H9 (cell line): ENCODE measurements around the gene EIF3M. TPM values are rescaled to one million over a fixed set of nuclear protein-coding genes. Genes with fewer than 3 reads are reported as not detected.

Experiments
- DNase-seq: peaks from one replicate; pipeline ENCODE4 v3.0.0-alpha.2; 2017
- H2AFZ ChIP-seq: one replicate; pipeline ENCODE4 v1.6.1; 2013; ENCODE audit warnings: mild to moderate bottlenecking, low read length, control low read depth, moderate library complexity
- H2AK5ac ChIP-seq: 2 replicates; pipeline ENCODE4 v1.6.1; 2013; ENCODE audit warnings: low read length, control low read depth, mixed read lengths; ENCODE audit not compliant: insufficient read length
- H2BK120ac ChIP-seq: one replicate; pipeline ENCODE4 v1.6.1; 2013; ENCODE audit warnings: low read depth, mild to moderate bottlenecking, low read length, control low read depth, inconsistent platforms; ENCODE audit not compliant: poor library complexity, severe bottlenecking
- H2BK12ac ChIP-seq: 2 replicates; pipeline ENCODE4 v1.6.1; 2013; ENCODE audit warnings: low read length, control low read depth, mixed read lengths, low read depth; ENCODE audit not compliant: insufficient read length
- H2BK15ac ChIP-seq: 2 replicates; pipeline ENCODE4 v1.6.1; 2013; ENCODE audit warnings: low read depth, low read length, control low read depth
- H2BK20ac ChIP-seq: one replicate; pipeline ENCODE4 v1.6.1; 2013; ENCODE audit warnings: low read depth, mild to moderate bottlenecking, low read length, control low read depth, inconsistent platforms; ENCODE audit not compliant: poor library complexity, severe bottlenecking
- H2BK5ac ChIP-seq: 2 replicates; pipeline ENCODE4 v1.6.1; 2013; ENCODE audit warnings: low read length, control low read depth, mixed read lengths; ENCODE audit not compliant: insufficient read length
- H3K14ac ChIP-seq: 2 replicates; pipeline ENCODE4 v1.6.1; 2013; ENCODE audit warnings: low read length, control low read depth; ENCODE audit not compliant: insufficient read depth
- H3K18ac ChIP-seq: 2 replicates; pipeline ENCODE4 v1.6.1; 2013; ENCODE audit warnings: low read depth, mild to moderate bottlenecking, mixed read lengths, low read length, control low read depth; ENCODE audit not compliant: insufficient read length
- H3K23ac ChIP-seq: 2 replicates; pipeline ENCODE4 v1.6.1; 2013; ENCODE audit warnings: low read length, control low read depth, mixed read lengths, low read depth; ENCODE audit not compliant: insufficient read length
- H3K23me2 ChIP-seq: 2 replicates; pipeline ENCODE4 v1.6.1; 2013; ENCODE audit warnings: low read depth, mild to moderate bottlenecking, mixed read lengths, low read length, control low read depth; ENCODE audit not compliant: insufficient read length, poor library complexity, severe bottlenecking
- H3K27ac ChIP-seq: 2 replicates; pipeline ENCODE4 v1.5.1; 2013; ENCODE audit warnings: low read length, control low read depth, mixed read lengths, low read depth; ENCODE audit not compliant: insufficient read length
- H3K27me3 ChIP-seq: 2 replicates; pipeline ENCODE4 v1.6.1; 2013; ENCODE audit warnings: low read length, control low read depth, inconsistent platforms; ENCODE audit not compliant: insufficient read depth
- H3K4ac ChIP-seq: 2 replicates; pipeline ENCODE4 v1.6.1; 2013; ENCODE audit warnings: low read depth, mild to moderate bottlenecking, control low read depth, inconsistent platforms, low read length, moderate library complexity
- H3K4me1 ChIP-seq: 2 replicates; pipeline ENCODE4 v1.6.1; 2013; ENCODE audit warnings: low read length, control low read depth, inconsistent platforms; ENCODE audit not compliant: insufficient read depth
- H3K4me2 ChIP-seq: 2 replicates; pipeline ENCODE4 v1.6.1; 2013; ENCODE audit warnings: low read length, control low read depth, mixed read lengths; ENCODE audit not compliant: insufficient read length, insufficient read depth
- H3K56ac ChIP-seq: 2 replicates; pipeline ENCODE4 v1.6.1; 2013; ENCODE audit warnings: low read depth, mild to moderate bottlenecking, mixed read lengths, low read length, control low read depth; ENCODE audit not compliant: insufficient read length
- H3K79me1 ChIP-seq: 2 replicates; pipeline ENCODE4 v1.6.1; 2013; ENCODE audit warnings: low read depth, mild to moderate bottlenecking, moderate library complexity, low read length, control low read depth, inconsistent platforms; ENCODE audit not compliant: insufficient read depth, poor library complexity, severe bottlenecking
- H3K79me2 ChIP-seq: 2 replicates; pipeline ENCODE4 v1.6.1; 2013; ENCODE audit warnings: low read length, control low read depth, inconsistent platforms; ENCODE audit not compliant: insufficient read depth
- H3K9ac ChIP-seq: 2 replicates; pipeline ENCODE4 v1.6.1; 2013; ENCODE audit warnings: low read length, control low read depth, mixed read lengths; ENCODE audit not compliant: insufficient read length; ENCODE audit errors: extremely low read depth
- H3K9me3 ChIP-seq: one replicate; pipeline ENCODE4 v1.6.1; 2013; ENCODE audit warnings: low read depth, low read length, inconsistent platforms; ENCODE audit not compliant: control insufficient read depth
- H3T11ph ChIP-seq: one replicate; pipeline ENCODE4 v1.6.1; 2013; ENCODE audit warnings: mild to moderate bottlenecking, low read length, control low read depth, inconsistent platforms
- H4K20me1 ChIP-seq: one replicate; pipeline ENCODE4 v1.6.1; 2013; ENCODE audit not compliant: control insufficient read depth, insufficient read length, insufficient read depth
- H4K5ac ChIP-seq: 2 replicates; pipeline ENCODE4 v1.6.1; 2013; ENCODE audit warnings: low read depth, mild to moderate bottlenecking, mixed read lengths, low read length, control low read depth; ENCODE audit not compliant: insufficient read length
- H4K8ac ChIP-seq: replicated peaks from 2 replicates; pipeline ENCODE4 v1.6.1; 2013; ENCODE audit warnings: low read length, control low read depth, mixed read lengths, low read depth; ENCODE audit not compliant: insufficient read length
- H4K91ac ChIP-seq: 2 replicates; pipeline ENCODE4 v1.6.1; 2013; ENCODE audit warnings: low read depth, mild to moderate bottlenecking, moderate library complexity, mixed read lengths, low read length, control low read depth; ENCODE audit not compliant: insufficient read length
- H3K27ac Mint-ChIP-seq, 3 experiments: 2 replicates in 2 of 3; 3 replicates in 1 of 3; pipeline ENCODE4 v1.8.0; 2020 to 2021; ENCODE audit warnings: mixed read lengths in 3 of 3, mild to moderate bottlenecking in 1 of 3, moderate library complexity in 1 of 3
- H3K27me3 Mint-ChIP-seq: 2 replicates; pipeline ENCODE4 v1.8.0; 2021; ENCODE audit warnings: low read depth, mild to moderate bottlenecking, moderate library complexity, mixed read lengths
- H3K36me3 Mint-ChIP-seq, 3 experiments: 2 replicates in 2 of 3; 3 replicates in 1 of 3; pipeline ENCODE4 v1.8.0; 2020 to 2021; ENCODE audit warnings: low read depth in 3 of 3, mixed read lengths in 3 of 3; ENCODE audit not compliant: insufficient read depth in 1 of 3
- H3K4me1 Mint-ChIP-seq, 2 experiments: 2 replicates each; pipeline ENCODE4 v1.8.0; 2020; ENCODE audit warnings: mixed read lengths in 2 of 2
- H3K4me3 Mint-ChIP-seq, 2 experiments: 2 replicates in 1 of 2; 3 replicates in 1 of 2; pipeline ENCODE4 v1.8.0; 2020 to 2021; ENCODE audit warnings: mild to moderate bottlenecking in 2 of 2, mixed read lengths in 2 of 2, moderate library complexity in 1 of 2
- H3K9me3 Mint-ChIP-seq, 2 experiments: 2 replicates in 1 of 2; 3 replicates in 1 of 2; pipeline ENCODE4 v1.8.0; 2020; ENCODE audit warnings: mild to moderate bottlenecking in 2 of 2, mixed read lengths in 2 of 2, moderate library complexity in 1 of 2
- CTCF ChIP-seq: fragments of 200-600 bp; sonication (generic); conservative IDR thresholded peaks from 3 replicates; pipeline ENCODE4 v1.8.0; 2021; ENCODE audit warnings: antibody characterized with exemption, mild to moderate bottlenecking
- WGBS: extraction: QIAGEN DNeasy Blood & Tissue Kit; methylation state at CpG from one replicate; pipeline ENCODE4 v1.1.7; 2013; ENCODE audit warnings: missing lambda C conversion rate, low lambda C conversion rate, mixed read lengths; ENCODE audit not compliant: insufficient read length; ENCODE audit errors: extremely low coverage; 5-methylcytosine and 5-hydroxymethylcytosine counted together
- total RNA-seq: library from RNA; stranded (reverse); gene quantifications from 2 replicates; pipeline ENCODE4 v1.2.1, GENCODE V29; 2021

Gene EIF3M
- total RNA-seq, 1 experiment from 2014 or later, result 365 TPM

DNA sequence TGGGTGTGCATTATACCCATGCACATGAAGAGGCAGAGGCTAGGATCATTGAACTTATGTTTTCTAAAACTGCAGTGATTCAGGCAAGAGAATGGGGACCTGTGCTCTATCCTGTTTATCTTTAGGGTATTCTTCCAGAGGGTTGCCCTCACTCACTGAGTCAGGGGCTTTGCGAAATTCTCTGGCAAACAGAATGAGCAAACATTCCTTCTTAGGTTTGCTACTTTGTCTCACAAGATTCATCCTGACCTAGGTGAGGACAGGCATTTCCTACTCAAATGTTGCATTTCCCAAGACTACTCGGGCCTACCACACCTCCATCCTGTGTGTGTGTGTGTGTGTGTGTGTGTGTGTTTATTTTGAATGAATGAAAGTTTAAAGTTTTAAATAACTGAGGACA is 2.7 kb upstream of the EIF3M start:
- DNase-seq, result no peak
- no peak overlapping the region for H2AFZ ChIP-seq

More for the DNA sequence above, 2.7 kb upstream of the EIF3M start:
- Mint-ChIP-seq H3K36me3 (peaks cover 0 to 9% (median 3%) of the 10 kb centered on the region in 3 experiments; a peak in 3 of 7 replicates), H3K4me1 (peaks cover 10 to 17% of the 10 kb centered on the region in 2 experiments), H3K9me3 (no peaks in the 10 kb centered on the region), H3K4me3 (no peak overlapping the region), H3K27ac (no peak overlapping the region), H3K27me3 (no peaks in the 10 kb centered on the region)
- no peak overlapping the region for H3K27ac ChIP-seq
- peaks cover 3% of the 10 kb centered on the region for H3K23me2 ChIP-seq
- H3K79me1 ChIP-seq, result no peaks in the 10 kb centered on the region
- no peak overlapping the region for H2BK12ac ChIP-seq
- H4K8ac ChIP-seq, result no peak overlapping the region
- H2BK15ac ChIP-seq, result no peak overlapping the region
- no peaks in the 10 kb centered on the region for H4K20me1 ChIP-seq
- no peak overlapping the region for H3K9ac ChIP-seq
- no peaks in the 10 kb centered on the region for H3K27me3 ChIP-seq
- no peak overlapping the region for H4K91ac ChIP-seq
- H2AK5ac ChIP-seq, result no peak overlapping the region
- H2BK20ac ChIP-seq, result no peak overlapping the region
- no peaks in the 10 kb centered on the region for H3K4me1 ChIP-seq
- H3K56ac ChIP-seq, result no peak overlapping the region
- H3K4ac ChIP-seq, result no peak overlapping the region
- no peak overlapping the region for H4K5ac ChIP-seq
- TF ChIP-seq CTCF, result no peak
- no CpG with 5 or more reads among the region's 2 CpGs for WGBS
- H3T11ph ChIP-seq, result no peak overlapping the region
- H3K4me2 ChIP-seq, result no peak overlapping the region
- H3K14ac ChIP-seq, result no peak overlapping the region
- H3K23ac ChIP-seq, result no peak overlapping the region
- H2BK120ac ChIP-seq, result no peak overlapping the region
- no peak overlapping the region for H2BK5ac ChIP-seq
- peaks cover 18% of the 10 kb centered on the region; the same call in 1 of the 2 replicates for H3K79me2 ChIP-seq
- no peaks in the 10 kb centered on the region for H3K9me3 ChIP-seq
- H3K18ac ChIP-seq, result no peak overlapping the region
